CD4-positive, alpha-beta T cell (primary cell): ENCODE data around the gene CREB3L2. TPM values are rescaled to one million over a fixed set of nuclear protein-coding genes. Genes with fewer than 3 reads are reported as not detected.

Experiments
- ATAC-seq: fragments of 200-7000 bp; cut with Tn5 transposase; one replicate; pipeline ENCODE4 v1.10.0; 2022; ENCODE audit warnings: mild to moderate bottlenecking; ENCODE audit not compliant: poor library complexity
- CTCF ChIA-PET: fragments of 350-600 bp; sonication (Branson Sonifier 250); formaldehyde crosslinking; loops from one replicate; lab custom pipeline; 2021; ENCODE audit warnings: antibody characterized with exemption, inconsistent platforms; lab: Charles Lee
- POLR2A ChIA-PET: fragments of 350-600 bp; sonication (Branson Sonifier 250); formaldehyde crosslinking; loops from one replicate; lab custom pipeline; 2021; ENCODE audit warnings: antibody characterized with exemption, inconsistent platforms; lab: Charles Lee
- DNase-seq, 14 experiments: peaks; one replicate each; pipeline ENCODE4 v3.0.0-alpha.2; 2013 to 2020; ENCODE audit warnings: mixed read lengths in 2 of 14
- H3K27ac ChIP-seq, 2 donors: one replicate each; pipeline versions ENCODE4 v1.5.1 to v1.7.0; 2013; ENCODE audit warnings: low read length in 2 of 2, low read depth in 1 of 2, mild to moderate bottlenecking in 1 of 2
- H3K27me3 ChIP-seq, 2 experiments: 1 replicate in 1 of 2; 2 replicates in 1 of 2; pipeline versions ENCODE4 v1.6.1 to v1.7.0; 2013; ENCODE audit warnings: low read length in 2 of 2, control low read depth in 1 of 2, mild to moderate bottlenecking in 1 of 2, moderate library complexity in 1 of 2; ENCODE audit not compliant: insufficient read depth in 2 of 2, control insufficient read depth in 1 of 2
- H3K36me3 ChIP-seq: one replicate; pipeline ENCODE4 v1.6.1; 2013; ENCODE audit warnings: low read length, control low read depth; ENCODE audit not compliant: insufficient read depth
- H3K4me1 ChIP-seq: one replicate; pipeline ENCODE4 v1.6.1; 2013; ENCODE audit warnings: low read length, control low read depth; ENCODE audit not compliant: insufficient read depth
- H3K4me3 ChIP-seq: one replicate; pipeline ENCODE4 v1.5.1; 2013; ENCODE audit warnings: mild to moderate bottlenecking, low read length, moderate library complexity
- H3K9me3 ChIP-seq, 2 experiments: 1 replicate in 1 of 2; 2 replicates in 1 of 2; pipeline versions ENCODE4 v1.6.1 to v1.7.0; 2013; ENCODE audit warnings: low read length in 2 of 2, mild to moderate bottlenecking in 2 of 2, control low read depth in 1 of 2, moderate library complexity in 1 of 2; ENCODE audit not compliant: control insufficient read depth in 1 of 2, insufficient read depth in 1 of 2
- H3K27ac Mint-ChIP-seq: one replicate; pipeline ENCODE4 v1.8.0; 2020; ENCODE audit warnings: mixed read lengths
- H3K27me3 Mint-ChIP-seq: one replicate; pipeline ENCODE4 v1.8.0; 2021; ENCODE audit warnings: mixed read lengths
- H3K36me3 Mint-ChIP-seq: one replicate; pipeline ENCODE4 v1.8.0; 2021; ENCODE audit warnings: low read depth, mixed read lengths
- H3K4me1 Mint-ChIP-seq: one replicate; pipeline ENCODE4 v1.8.0; 2021; ENCODE audit warnings: low read depth, mixed read lengths
- H3K4me3 Mint-ChIP-seq: one replicate; pipeline ENCODE4 v1.8.0; 2020; ENCODE audit warnings: mild to moderate bottlenecking, mixed read lengths
- H3K9me3 Mint-ChIP-seq: one replicate; pipeline ENCODE4 v1.8.0; 2020; ENCODE audit warnings: mixed read lengths
- intact Hi-C, 2 experiments: fragments of 100-400 bp; cut with DNase I in 1 of 2; cut with micrococcal nuclease in 1 of 2; formaldehyde crosslinking; loops; one replicate each; pipeline versions ENCODE4 v1.15.1 to v1.9.0; 2023 to 2025; cut with DNase I, micrococcal nuclease
- total RNA-seq, 174 experiments: library from RNA in 2 of 174; stranded (reverse) in 2 of 174; gene quantifications; one replicate each; pipeline ENCODE4 v1.2.3 and lab custom pipeline; 2021 to 2026
- TF ChIP-seq, protein P1 (sequence below): fragments of 200-600 bp; IDR thresholded peaks from one replicate; pipeline ENCODE4 v1.8.0; 2022; ENCODE audit warnings: antibody characterized with exemption, mild to moderate bottlenecking

Gene CREB3L2
- total RNA-seq, 2 experiments from 2014 or later: 11.7 to 12.9 TPM

DNA sequence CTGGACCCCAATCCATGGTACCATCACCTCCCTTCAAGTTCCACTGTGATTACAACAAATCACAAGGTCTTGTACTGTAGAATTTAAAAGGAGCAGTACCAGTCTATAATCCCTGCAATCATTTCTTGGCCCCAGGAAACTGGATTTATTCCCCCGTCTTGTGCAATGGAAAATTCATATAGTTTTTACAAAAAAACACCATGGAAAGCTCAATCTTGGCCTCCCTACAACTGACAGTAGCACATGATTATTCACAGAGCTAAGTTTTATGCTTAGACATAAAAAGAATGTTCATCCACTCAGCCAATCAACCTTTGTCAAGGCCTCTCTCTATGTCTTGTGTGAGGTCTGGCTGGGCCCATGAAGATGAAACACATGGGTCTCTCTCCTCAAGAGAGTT is 165.3 kb downstream of the CREB3L2 start:
- ATAC-seq (no peak), DNase-seq (no peak)
- Histone ChIP-seq H3K27me3 (peaks cover 6 to 11% of the 10 kb centered on the region in 2 experiments), H3K4me1 (no peaks in the 10 kb centered on the region), H3K27ac (no peak overlapping the region), H3K36me3 (no peaks in the 10 kb centered on the region), H3K9me3 (peaks cover 9% of the 10 kb centered on the region in 2 experiments), H3K4me3 (no peak overlapping the region)
- CTCF ChIA-PET: no interaction called here
- H3K27ac Mint-ChIP-seq: no peak overlapping the region
- H3K4me3 Mint-ChIP-seq: no peak overlapping the region
- POLR2A ChIA-PET: no interaction called here
- no peaks in the 10 kb centered on the region for H3K36me3 Mint-ChIP-seq
- peaks cover 39% of the 10 kb centered on the region for H3K27me3 Mint-ChIP-seq
- intact Hi-C loops: no loop called here
- H3K4me1 Mint-ChIP-seq: no peaks in the 10 kb centered on the region
- TF ChIP-seq, protein P1, sequence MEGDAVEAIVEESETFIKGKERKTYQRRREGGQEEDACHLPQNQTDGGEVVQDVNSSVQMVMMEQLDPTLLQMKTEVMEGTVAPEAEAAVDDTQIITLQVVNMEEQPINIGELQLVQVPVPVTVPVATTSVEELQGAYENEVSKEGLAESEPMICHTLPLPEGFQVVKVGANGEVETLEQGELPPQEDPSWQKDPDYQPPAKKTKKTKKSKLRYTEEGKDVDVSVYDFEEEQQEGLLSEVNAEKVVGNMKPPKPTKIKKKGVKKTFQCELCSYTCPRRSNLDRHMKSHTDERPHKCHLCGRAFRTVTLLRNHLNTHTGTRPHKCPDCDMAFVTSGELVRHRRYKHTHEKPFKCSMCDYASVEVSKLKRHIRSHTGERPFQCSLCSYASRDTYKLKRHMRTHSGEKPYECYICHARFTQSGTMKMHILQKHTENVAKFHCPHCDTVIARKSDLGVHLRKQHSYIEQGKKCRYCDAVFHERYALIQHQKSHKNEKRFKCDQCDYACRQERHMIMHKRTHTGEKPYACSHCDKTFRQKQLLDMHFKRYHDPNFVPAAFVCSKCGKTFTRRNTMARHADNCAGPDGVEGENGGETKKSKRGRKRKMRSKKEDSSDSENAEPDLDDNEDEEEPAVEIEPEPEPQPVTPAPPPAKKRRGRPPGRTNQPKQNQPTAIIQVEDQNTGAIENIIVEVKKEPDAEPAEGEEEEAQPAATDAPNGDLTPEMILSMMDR: no peak
- peaks cover 5% of the 10 kb centered on the region for H3K9me3 Mint-ChIP-seq

DNA sequence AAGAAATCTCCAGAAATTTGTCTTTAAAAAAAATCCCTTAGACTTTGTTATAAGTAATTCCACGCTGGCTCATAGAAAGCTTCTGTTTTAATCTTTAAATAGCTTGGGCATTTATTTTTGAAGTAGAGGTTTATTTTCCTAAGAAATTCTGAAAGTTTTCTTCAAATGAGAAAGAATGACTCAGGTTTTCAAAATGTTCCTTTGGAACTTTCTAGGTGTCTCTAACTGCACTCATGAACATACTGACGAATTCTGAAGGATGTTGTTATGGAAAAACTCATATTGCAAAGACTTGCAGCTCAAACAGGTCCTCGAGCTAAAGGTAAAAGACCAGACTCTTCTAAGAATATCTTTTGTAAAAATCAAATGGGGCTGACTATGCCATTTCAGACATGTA is 165.8 kb downstream of the CREB3L2 start:
- no peak overlapping the region for H3K4me3 Mint-ChIP-seq
- intact Hi-C loops: no loop called here
- no peaks in the 10 kb centered on the region for H3K4me1 Mint-ChIP-seq
- peaks cover 5% of the 10 kb centered on the region for H3K9me3 Mint-ChIP-seq
- POLR2A ChIA-PET: no interaction called here
- Histone ChIP-seq H3K27ac (no peak overlapping the region), H3K4me1 (no peaks in the 10 kb centered on the region), H3K27me3 (peaks cover 6 to 7% of the 10 kb centered on the region in 2 experiments), H3K4me3 (no peak overlapping the region), H3K36me3 (no peaks in the 10 kb centered on the region), H3K9me3 (peaks cover 9% of the 10 kb centered on the region in 2 experiments)
- H3K27me3 Mint-ChIP-seq: peaks cover 35% of the 10 kb centered on the region
- ATAC-seq (no peak), DNase-seq (no peak)
- TF ChIP-seq, protein P1: no peak
- H3K27ac Mint-ChIP-seq: no peak overlapping the region
- no peaks in the 10 kb centered on the region for H3K36me3 Mint-ChIP-seq
- CTCF ChIA-PET: no interaction called here

DNA sequence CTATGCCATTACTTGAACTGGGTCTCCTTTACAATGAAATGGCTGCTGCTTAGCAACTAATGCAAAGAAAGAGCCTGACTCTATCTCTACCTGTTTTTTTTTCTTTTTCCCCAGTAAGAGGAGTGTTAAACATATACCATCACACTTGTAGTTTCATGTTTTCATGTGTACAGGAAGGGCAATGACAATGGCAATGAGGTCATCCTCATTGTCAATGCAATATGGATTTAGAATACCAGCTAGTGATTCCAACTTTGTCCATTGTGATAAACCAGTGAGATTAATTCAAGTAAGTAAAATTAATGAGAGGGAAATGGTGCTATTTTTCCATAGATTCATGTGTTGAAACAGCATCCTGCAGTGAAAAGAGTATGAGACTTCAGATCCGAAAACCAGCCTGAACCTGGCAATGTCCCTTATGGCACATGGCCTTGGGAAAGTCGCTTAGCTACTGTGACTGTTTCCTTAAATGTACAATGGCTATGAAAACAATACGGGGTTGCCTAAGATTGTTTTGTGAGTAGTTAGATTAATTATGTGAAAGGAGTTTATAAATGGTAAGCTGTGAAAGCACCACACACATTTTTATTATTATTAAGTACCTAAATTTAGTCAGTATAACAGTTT is 166.3 kb downstream of the CREB3L2 start:
- H3K27ac Mint-ChIP-seq: no peak overlapping the region
- intact Hi-C loops: no loop called here
- DNase-seq: no peak
- no peaks in the 10 kb centered on the region for H3K36me3 ChIP-seq
- ChIA-PET POLR2A (no interaction called here), CTCF (no interaction called here)
- H3K4me3 ChIP-seq: no peak overlapping the region
- peaks cover 9% of the 10 kb centered on the region in 2 experiments for H3K9me3 ChIP-seq
- peaks cover 5% of the 10 kb centered on the region for H3K9me3 Mint-ChIP-seq
- no peaks in the 10 kb centered on the region for H3K36me3 Mint-ChIP-seq
- no peak overlapping the region for H3K4me3 Mint-ChIP-seq
- H3K27ac ChIP-seq: no peak overlapping the region
- H3K4me1 Mint-ChIP-seq: no peaks in the 10 kb centered on the region
- H3K4me1 ChIP-seq: no peaks in the 10 kb centered on the region
- no peak for ATAC-seq
- TF ChIP-seq, protein P1: no peak
- peaks cover 6% of the 10 kb centered on the region in 2 experiments for H3K27me3 ChIP-seq
- peaks cover 31% of the 10 kb centered on the region for H3K27me3 Mint-ChIP-seq
